ENCODE measurements around the gene ARL6IP4. TPM values are rescaled to one million over a fixed set of nuclear protein-coding genes. Genes with fewer than 3 reads are reported as not detected.

The ARL6IP4 gene
- total RNA-seq, 1 donor: 110 TPM

GRCh38 chr12:122974892-122975789, 5.3 kb upstream of the ARL6IP4 start, which contains the start of gene OGFOD2:
Gene OGFOD2 (plus strand): TSS chr12:122975244. CDS start chr12:122975252, 8 bp downstream.
- DNase-seq (ENCODE audit: low read depth): peak; percentile 89
- peak within 1 kb of the TSS; percentile 98 for H3K4me3 ChIP-seq (ENCODE audit: low read depth, low read length)
- TF ChIP-seq, protein P1, sequence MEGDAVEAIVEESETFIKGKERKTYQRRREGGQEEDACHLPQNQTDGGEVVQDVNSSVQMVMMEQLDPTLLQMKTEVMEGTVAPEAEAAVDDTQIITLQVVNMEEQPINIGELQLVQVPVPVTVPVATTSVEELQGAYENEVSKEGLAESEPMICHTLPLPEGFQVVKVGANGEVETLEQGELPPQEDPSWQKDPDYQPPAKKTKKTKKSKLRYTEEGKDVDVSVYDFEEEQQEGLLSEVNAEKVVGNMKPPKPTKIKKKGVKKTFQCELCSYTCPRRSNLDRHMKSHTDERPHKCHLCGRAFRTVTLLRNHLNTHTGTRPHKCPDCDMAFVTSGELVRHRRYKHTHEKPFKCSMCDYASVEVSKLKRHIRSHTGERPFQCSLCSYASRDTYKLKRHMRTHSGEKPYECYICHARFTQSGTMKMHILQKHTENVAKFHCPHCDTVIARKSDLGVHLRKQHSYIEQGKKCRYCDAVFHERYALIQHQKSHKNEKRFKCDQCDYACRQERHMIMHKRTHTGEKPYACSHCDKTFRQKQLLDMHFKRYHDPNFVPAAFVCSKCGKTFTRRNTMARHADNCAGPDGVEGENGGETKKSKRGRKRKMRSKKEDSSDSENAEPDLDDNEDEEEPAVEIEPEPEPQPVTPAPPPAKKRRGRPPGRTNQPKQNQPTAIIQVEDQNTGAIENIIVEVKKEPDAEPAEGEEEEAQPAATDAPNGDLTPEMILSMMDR (IDR thresholded peaks at IDR 0.05; ENCODE audit: insufficient read depth, low read length): no peak

DNA sequence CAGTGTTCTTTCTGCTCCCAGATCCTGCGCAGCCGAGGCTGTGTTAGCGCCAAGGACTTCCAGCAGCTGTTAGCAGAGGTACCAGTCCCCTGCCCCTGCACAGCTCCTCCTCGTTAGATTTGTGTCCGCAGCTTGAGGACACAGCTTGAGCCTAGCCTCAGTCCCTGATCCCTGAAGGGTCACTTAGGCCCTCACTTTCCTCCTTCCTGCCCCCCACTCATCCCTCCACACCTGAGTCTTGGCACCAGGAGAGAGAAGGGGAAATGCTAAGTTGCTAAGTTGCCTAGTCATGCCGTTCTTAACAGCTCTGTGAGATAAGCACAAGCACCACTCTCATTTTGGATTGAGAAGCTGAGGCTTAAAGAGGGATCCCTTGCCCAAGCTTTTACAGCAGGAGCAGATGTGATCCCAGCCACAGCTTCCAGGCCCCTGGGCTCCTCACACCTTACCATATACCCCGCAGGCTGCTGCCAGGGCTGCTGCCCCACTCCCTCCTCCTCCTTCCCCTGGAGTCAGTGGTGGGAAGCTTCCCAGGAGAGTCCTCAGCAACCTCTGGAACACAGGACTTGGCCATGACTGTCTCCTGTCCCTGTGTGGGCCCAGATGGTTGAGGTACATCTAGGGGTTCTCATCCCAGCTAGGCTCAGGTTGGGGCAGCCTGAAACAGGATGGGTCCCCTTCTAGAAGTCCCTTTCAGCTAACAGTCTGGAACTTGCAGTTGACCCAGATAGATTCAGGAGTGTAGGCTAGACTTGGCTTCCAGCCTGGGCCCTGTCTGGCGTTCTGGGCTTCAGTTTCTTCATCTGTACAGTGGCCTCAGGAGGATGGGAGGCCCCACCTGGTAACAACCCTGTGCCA, 4.5 kb upstream of the ARL6IP4 start:
- TF ChIP-seq, protein P1 (IDR thresholded peaks at IDR 0.05; ENCODE audit: insufficient read depth, low read length): no peak
- H3K4me3 ChIP-seq (ENCODE audit: low read depth, low read length): peak overlapping the region; percentile 98
- DNase-seq (ENCODE audit: low read depth): no peak

- TF ChIP-seq, protein P1 (IDR thresholded peaks at IDR 0.05; ENCODE audit: insufficient read depth, low read length): no peak
- DNase-seq (ENCODE audit: low read depth): no peak
These were observed 3.9 kb upstream of the ARL6IP4 start for GRCh38 chr12:122976648-122976975.

GRCh38 chr12:122977153-122977552, 3.3 kb upstream of the ARL6IP4 start:
- H3K4me3 ChIP-seq (ENCODE audit: low read depth, low read length): no peak overlapping the region
- TF ChIP-seq, protein P1 (IDR thresholded peaks at IDR 0.05; ENCODE audit: insufficient read depth, low read length): no peak
- DNase-seq (ENCODE audit: low read depth): no peak

More at GRCh38 chr12:122976648-122976975, 3.9 kb upstream of the ARL6IP4 start:
- peak overlapping the region; percentile 98 for H3K4me3 ChIP-seq (ENCODE audit: low read depth, low read length)

DNA sequence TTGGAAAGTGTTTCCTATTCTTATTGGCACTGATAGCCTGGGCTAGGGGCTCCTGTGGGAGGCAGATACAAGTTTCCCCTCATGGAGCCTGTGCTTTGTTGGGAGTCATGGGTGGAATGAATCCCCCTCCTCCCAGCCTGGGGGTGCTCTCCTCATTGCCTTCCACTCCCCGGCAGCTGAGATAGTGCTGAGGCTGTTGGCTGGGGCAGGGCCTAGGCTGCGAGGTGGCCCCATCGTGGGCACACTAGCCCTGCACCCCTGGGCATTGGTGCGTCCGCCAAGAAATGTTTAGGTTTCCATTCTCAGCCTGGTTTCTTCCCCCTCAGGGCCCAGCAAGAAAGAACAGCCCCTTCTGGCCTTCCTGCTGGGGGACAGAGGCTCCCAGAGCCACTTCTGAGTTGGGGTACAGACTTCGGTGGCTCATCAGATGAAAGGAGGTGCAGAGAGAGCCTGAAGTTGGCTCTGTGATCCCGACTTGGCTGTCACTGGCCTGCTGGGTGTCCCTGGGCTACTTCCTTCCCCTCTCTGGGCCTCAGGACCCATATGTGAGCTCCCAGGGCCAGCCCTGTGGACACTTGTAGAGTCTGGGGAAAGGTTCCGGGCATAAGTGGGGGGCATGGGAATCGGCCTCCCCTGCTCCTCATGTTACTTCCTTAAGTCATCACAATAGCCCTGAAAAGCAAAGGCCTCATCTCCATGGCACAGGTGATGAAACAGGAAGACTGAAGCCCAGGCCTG, 2.7 kb upstream of the ARL6IP4 start:
- no peak overlapping the region for H3K4me3 ChIP-seq (ENCODE audit: low read depth, low read length)
- TF ChIP-seq, protein P1 (IDR thresholded peaks at IDR 0.05; ENCODE audit: insufficient read depth, low read length): no peak
- no peak for DNase-seq (ENCODE audit: low read depth)

DNA sequence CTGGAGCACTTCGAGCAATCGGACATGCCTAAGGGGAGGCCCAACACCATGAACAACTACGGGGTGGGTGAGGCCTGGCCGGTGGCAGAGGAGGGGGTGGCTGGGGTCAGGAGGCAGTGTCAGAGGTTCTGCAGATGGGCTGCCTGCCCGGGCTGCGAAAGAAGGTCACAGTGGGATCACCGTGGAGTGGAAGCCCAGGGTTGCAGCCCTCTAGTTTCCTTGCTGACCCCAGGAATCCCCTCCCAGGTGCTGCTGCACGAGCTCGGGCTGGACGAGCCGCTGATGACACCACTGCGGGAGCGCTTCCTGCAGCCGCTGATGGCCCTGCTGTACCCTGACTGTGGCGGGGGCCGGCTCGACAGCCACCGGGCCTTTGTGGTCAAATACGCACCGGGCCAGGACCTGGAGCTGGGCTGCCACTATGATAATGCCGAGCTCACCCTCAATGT, 1.9 kb upstream of the ARL6IP4 start:
- TF ChIP-seq, protein P1 (IDR thresholded peaks at IDR 0.05; ENCODE audit: insufficient read depth, low read length): no peak
- DNase-seq (ENCODE audit: low read depth): no peak
- H3K4me3 ChIP-seq (ENCODE audit: low read depth, low read length): no peak overlapping the region
